ENCODE measurements around the gene RABGEF1. TPM values are rescaled to one million over a fixed set of nuclear protein-coding genes. Genes with fewer than 3 reads are reported as not detected.
A peak's percentile ranks its signal among the peaks of the same experiment; 100 is the strongest.
"Not testable (repeated sequence)": the region's sequence is repeated elsewhere in the genome, so short reads cannot be mapped to it uniquely, and the experiment has no call there.

RABGEF1 gene
- total and polyA plus RNA-seq, 2 donors, result 16.5 to 17.0 TPM

DNA sequence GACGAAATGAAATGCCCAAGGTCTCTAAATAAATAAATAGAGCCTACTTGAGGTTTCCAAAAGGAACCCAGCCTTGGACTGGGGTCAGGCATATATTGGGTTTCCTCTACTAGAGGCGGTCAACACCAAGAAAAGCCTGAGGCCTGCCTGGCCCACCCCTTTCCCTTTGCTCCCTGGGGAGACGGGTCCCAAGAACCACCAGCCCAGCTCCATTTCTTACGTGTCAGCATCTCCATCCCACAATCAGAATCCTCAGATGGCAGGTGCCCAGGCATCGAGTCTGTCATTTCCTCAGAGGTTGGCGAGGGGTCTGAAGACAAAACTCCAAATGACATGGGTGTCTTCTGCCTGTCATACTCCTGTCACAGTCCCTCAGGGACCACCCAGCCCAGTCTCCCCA, 90.4 kb downstream of the RABGEF1 start:
- 94% methylated on average over 6 of the region's 6 CpGs for WGBS
- not testable (repeated sequence) for H3K9me3 ChIP-seq (ENCODE audit: control insufficient read depth in 2 of 2, insufficient read depth in 1 of 2, low read length in 1 of 2); H3K4me1 ChIP-seq (ENCODE audit: control insufficient read depth in 2 of 2, insufficient read depth in 2 of 2, low read length in 2 of 2); H3K27me3 ChIP-seq (ENCODE audit: control insufficient read depth in 2 of 2, insufficient read depth in 1 of 2, low read length in 1 of 2); DNase-seq (ENCODE audit: low read depth in 6 of 9, low spot score in 9 of 9); H3K27ac ChIP-seq (ENCODE audit: low read depth in 1 of 2, low read length in 1 of 2); H3K4me3 ChIP-seq (ENCODE audit: low read length in 2 of 2); H3K36me3 ChIP-seq (ENCODE audit: control insufficient read depth in 2 of 2, insufficient read depth in 2 of 2, low read length in 1 of 2)

DNA sequence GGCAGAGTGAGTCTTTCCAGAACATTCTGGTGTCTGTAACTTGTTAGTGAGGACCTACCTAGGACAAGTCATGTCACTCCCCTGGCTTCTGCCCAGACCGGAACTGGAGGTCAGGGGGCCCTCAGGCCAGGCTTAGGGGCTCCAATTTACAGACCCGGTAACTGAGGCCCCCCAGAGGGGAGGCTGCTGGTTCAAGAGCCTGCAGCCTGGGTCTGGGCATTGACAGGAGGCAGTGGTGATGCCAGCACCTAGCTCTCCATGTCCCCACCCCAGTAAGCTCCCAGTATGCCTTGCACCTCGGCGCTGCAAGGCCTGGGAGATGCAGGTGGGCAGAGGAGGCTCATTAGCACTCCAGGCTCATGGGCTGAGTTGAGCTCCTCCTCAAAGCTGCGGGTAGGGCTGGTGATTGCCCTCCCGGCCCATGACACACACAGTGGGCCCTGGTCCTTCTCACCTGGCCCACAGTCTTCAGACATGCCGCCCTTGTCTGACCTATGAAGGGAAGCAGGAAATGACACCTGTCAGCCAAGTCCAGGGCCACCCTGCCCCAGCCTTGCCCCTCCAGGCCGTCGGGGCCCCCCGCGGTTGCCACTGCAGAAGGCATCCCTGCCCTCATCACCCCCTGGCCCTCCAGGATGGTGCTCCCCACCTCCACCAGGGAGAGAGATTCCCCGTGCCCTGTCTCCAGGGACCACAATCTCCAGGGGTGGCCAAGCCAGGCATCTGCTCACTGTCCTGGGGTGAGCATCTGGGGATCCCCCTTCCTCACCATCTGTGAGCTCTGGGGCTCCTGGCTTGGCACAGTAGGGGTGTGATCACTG, 92.2 kb downstream of the RABGEF1 start:
- H3K27ac ChIP-seq (ENCODE audit: low read depth in 1 of 2, low read length in 1 of 2), result no peak overlapping the region
- 93% methylated on average over 12 of the region's 12 CpGs for WGBS
- DNase-seq (ENCODE audit: low read depth in 6 of 9, low spot score in 9 of 9), result no peak
- no peaks in the 10 kb centered on the region for H3K27me3 ChIP-seq (ENCODE audit: control insufficient read depth in 2 of 2, insufficient read depth in 1 of 2, low read length in 1 of 2)
- H3K9me3 ChIP-seq (ENCODE audit: control insufficient read depth in 2 of 2, insufficient read depth in 1 of 2, low read length in 1 of 2), result peaks cover 0 to 8% of the 10 kb centered on the region in 2 donors
- H3K4me3 ChIP-seq (ENCODE audit: low read length in 2 of 2), result no peak overlapping the region
- no peaks in the 10 kb centered on the region for H3K4me1 ChIP-seq (ENCODE audit: control insufficient read depth in 2 of 2, insufficient read depth in 2 of 2, low read length in 2 of 2)
- H3K36me3 ChIP-seq (ENCODE audit: control insufficient read depth in 2 of 2, insufficient read depth in 2 of 2, low read length in 1 of 2), result no peaks in the 10 kb centered on the region

DNA sequence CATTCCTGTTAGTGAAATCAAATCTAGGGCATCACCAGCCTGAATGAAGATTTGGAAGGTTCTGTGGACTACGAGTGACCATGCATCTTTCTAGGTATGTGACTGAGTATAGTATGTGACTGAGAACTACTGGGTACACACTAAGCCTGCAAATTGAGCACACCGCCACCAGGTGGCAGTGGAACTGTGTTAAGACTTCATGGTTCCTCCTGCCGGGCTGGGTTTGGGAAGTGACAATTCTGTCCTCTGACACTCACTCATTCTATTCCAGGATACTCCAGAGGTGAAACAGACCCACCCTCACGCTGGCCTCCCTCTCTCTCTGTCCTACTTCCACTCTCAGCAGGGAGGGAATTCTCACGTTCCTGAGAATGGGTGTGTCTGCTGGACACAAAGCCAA, 96.5 kb downstream of the RABGEF1 start:
- Histone ChIP-seq H3K27me3 (ENCODE audit: control insufficient read depth in 2 of 2, insufficient read depth in 1 of 2, low read length in 1 of 2) (no peaks in the 10 kb centered on the region), H3K9me3 (ENCODE audit: control insufficient read depth in 2 of 2, insufficient read depth in 1 of 2, low read length in 1 of 2) (peaks cover 0 to 8% of the 10 kb centered on the region in 2 donors), H3K4me3 (ENCODE audit: low read length in 2 of 2) (no peak overlapping the region), H3K4me1 (ENCODE audit: control insufficient read depth in 2 of 2, insufficient read depth in 2 of 2, low read length in 2 of 2) (no peaks in the 10 kb centered on the region), H3K36me3 (ENCODE audit: control insufficient read depth in 2 of 2, insufficient read depth in 2 of 2, low read length in 1 of 2) (no peaks in the 10 kb centered on the region), H3K27ac (ENCODE audit: low read depth in 1 of 2, low read length in 1 of 2) (no peak overlapping the region)
- WGBS, result 63% methylated on average over 5 of the region's 5 CpGs
- no peak for DNase-seq (ENCODE audit: low read depth in 6 of 9, low spot score in 9 of 9)

DNA sequence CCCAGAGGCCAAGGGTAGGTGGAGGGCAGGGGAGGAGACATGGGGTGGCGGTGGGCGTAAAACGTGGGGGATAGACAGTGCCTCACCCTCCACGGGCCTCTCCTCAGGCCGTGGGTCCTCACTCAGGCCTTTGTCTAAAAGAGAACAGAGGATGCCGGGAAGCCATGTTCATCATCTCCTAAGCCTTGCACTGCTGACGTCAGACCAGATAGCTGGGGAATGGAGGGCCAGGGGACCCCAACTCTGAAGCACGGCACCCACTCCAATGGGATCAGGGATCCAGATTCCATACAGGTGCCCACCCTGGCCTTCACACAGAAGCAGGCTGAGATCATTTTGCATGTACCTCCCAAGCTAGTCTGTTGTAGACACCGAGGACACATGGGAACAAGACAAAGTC, 97.1 kb downstream of the RABGEF1 start:
- Histone ChIP-seq H3K27ac (ENCODE audit: low read depth in 1 of 2, low read length in 1 of 2) (no peak overlapping the region), H3K4me3 (ENCODE audit: low read length in 2 of 2) (no peak overlapping the region), H3K4me1 (ENCODE audit: control insufficient read depth in 2 of 2, insufficient read depth in 2 of 2, low read length in 2 of 2) (no peaks in the 10 kb centered on the region), H3K9me3 (ENCODE audit: control insufficient read depth in 2 of 2, insufficient read depth in 1 of 2, low read length in 1 of 2) (peaks cover 0 to 8% of the 10 kb centered on the region in 2 donors), H3K27me3 (ENCODE audit: control insufficient read depth in 2 of 2, insufficient read depth in 1 of 2, low read length in 1 of 2) (no peaks in the 10 kb centered on the region), H3K36me3 (ENCODE audit: control insufficient read depth in 2 of 2, insufficient read depth in 2 of 2, low read length in 1 of 2) (no peaks in the 10 kb centered on the region)
- DNase-seq (ENCODE audit: low read depth in 6 of 9, low spot score in 9 of 9), result no peak
- 97% methylated on average over 9 of the region's 9 CpGs for WGBS

DNA sequence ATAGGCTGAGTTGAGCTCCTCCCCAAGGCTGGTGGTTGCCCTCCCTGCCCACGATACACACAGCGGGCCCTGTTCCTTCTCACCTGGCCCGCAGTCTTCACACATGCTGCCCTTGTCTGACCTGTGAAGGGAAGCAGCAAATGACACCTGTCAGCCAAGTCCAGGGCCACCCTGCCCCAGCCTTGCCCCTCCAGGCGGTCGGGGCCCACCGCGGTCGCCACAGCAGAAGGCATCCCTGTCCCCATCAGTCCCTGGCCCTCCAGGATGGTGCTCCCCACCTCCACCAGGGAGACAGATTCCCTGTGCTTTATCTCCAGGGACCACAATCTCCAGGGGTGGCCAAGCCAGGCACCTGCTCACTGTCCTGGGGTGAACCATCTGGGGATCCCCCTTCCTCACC, 99.3 kb downstream of the RABGEF1 start:
- no peak overlapping the region for H3K27ac ChIP-seq (ENCODE audit: low read depth in 1 of 2, low read length in 1 of 2)
- DNase-seq (ENCODE audit: low read depth in 6 of 9, low spot score in 9 of 9), result no peak
- peaks cover 0 to 8% of the 10 kb centered on the region in 2 donors for H3K9me3 ChIP-seq (ENCODE audit: control insufficient read depth in 2 of 2, insufficient read depth in 1 of 2, low read length in 1 of 2)
- H3K4me1 ChIP-seq (ENCODE audit: control insufficient read depth in 2 of 2, insufficient read depth in 2 of 2, low read length in 2 of 2), result peaks cover 2 to 8% of the 10 kb centered on the region in 2 donors
- peaks cover 0 to 6% of the 10 kb centered on the region in 2 donors for H3K27me3 ChIP-seq (ENCODE audit: control insufficient read depth in 2 of 2, insufficient read depth in 1 of 2, low read length in 1 of 2)
- no peaks in the 10 kb centered on the region for H3K36me3 ChIP-seq (ENCODE audit: control insufficient read depth in 2 of 2, insufficient read depth in 2 of 2, low read length in 1 of 2)
- no peak overlapping the region for H3K4me3 ChIP-seq (ENCODE audit: low read length in 2 of 2)
- WGBS, result 92% methylated on average over 8 of the region's 8 CpGs

DNA sequence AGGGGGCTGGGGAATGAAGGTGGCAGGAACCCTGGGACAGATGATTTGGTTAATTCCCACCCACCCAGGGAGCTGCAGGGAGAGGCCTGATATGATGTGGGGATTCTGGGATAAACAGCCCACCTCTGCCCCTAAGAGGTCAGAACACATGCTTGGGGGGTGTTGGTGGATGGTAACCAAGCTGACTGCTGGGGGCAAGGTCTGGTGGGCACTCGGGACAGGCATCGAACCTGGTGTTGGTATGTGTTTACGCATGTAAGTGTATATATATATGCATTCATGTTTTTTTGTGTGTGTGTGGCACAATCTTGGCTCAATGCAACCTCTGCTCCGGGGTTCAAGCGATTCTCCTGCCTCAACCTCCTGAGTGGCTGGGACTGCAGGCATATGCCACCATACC, 99.8 kb downstream of the RABGEF1 start:
- WGBS, result 98% methylated on average over 5 of the region's 5 CpGs
- H3K27ac ChIP-seq (ENCODE audit: low read depth in 1 of 2, low read length in 1 of 2), result no peak overlapping the region
- peaks cover 4 to 11% of the 10 kb centered on the region in 2 donors for H3K4me1 ChIP-seq (ENCODE audit: control insufficient read depth in 2 of 2, insufficient read depth in 2 of 2, low read length in 2 of 2)
- no peak for DNase-seq (ENCODE audit: low read depth in 6 of 9, low spot score in 9 of 9)
- H3K36me3 ChIP-seq (ENCODE audit: control insufficient read depth in 2 of 2, insufficient read depth in 2 of 2, low read length in 1 of 2), result no peaks in the 10 kb centered on the region
- H3K4me3 ChIP-seq (ENCODE audit: low read length in 2 of 2), result no peak overlapping the region
- H3K27me3 ChIP-seq (ENCODE audit: control insufficient read depth in 2 of 2, insufficient read depth in 1 of 2, low read length in 1 of 2), result peaks cover 0 to 6% of the 10 kb centered on the region in 2 donors
- H3K9me3 ChIP-seq (ENCODE audit: control insufficient read depth in 2 of 2, insufficient read depth in 1 of 2, low read length in 1 of 2), result peaks cover 0 to 8% of the 10 kb centered on the region in 2 donors

DNA sequence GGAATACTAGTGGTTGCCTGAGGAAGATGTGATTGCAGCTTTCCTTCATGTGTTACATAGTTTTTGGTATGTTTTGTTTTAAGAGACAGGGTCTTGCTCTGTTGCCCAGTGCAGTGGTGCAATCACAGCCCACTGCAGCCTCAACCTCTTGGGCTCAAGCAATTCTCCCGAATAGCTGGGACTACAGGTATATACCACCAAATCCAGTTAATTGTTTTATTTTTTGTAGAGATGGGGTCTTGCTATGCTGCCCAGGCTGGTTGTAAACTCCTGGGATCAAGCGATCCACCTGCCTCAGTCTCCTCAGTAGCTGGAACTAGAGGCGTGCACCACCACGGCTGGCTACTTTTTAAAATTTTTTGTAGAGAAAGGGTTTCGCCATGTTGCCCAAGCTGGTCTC, 101.4 kb downstream of the RABGEF1 start:
- Histone ChIP-seq H3K4me3 (ENCODE audit: low read length in 2 of 2) (no peak overlapping the region), H3K27ac (ENCODE audit: low read depth in 1 of 2, low read length in 1 of 2) (no peak overlapping the region), H3K27me3 (ENCODE audit: control insufficient read depth in 2 of 2, insufficient read depth in 1 of 2, low read length in 1 of 2) (peaks cover 0 to 6% of the 10 kb centered on the region in 2 donors), H3K4me1 (ENCODE audit: control insufficient read depth in 2 of 2, insufficient read depth in 2 of 2, low read length in 2 of 2) (peaks cover 5 to 17% of the 10 kb centered on the region in 2 donors), H3K36me3 (ENCODE audit: control insufficient read depth in 2 of 2, insufficient read depth in 2 of 2, low read length in 1 of 2) (no peaks in the 10 kb centered on the region), H3K9me3 (ENCODE audit: control insufficient read depth in 2 of 2, insufficient read depth in 1 of 2, low read length in 1 of 2) (peaks cover 0 to 2% of the 10 kb centered on the region in 2 donors)
- WGBS, result 98% methylated on average over 5 of the region's 5 CpGs
- no peak for DNase-seq (ENCODE audit: low read depth in 6 of 9, low spot score in 9 of 9)

DNA sequence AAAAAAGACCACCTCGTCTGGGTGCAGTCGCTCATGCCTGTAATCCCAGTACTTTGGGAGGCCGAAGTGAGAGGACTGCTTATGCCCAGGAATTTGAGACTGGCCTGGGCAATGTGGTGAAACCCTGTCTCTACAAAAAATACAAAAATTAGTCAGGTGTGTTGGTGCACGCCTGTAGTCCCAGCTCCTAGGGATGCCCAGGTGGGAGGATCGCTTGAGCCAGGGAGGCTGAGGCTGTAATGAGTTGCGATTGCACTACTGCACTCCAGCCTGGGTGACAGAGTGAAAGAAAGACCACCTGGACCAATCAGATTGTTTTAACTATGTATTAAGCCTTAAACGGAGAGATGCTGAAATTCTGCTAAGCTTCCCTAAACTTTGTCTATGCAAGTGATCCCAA, 103.0 kb downstream of the RABGEF1 start:
- peaks cover 5 to 17% of the 10 kb centered on the region in 2 donors for H3K4me1 ChIP-seq (ENCODE audit: control insufficient read depth in 2 of 2, insufficient read depth in 2 of 2, low read length in 2 of 2)
- H3K27ac ChIP-seq (ENCODE audit: low read depth in 1 of 2, low read length in 1 of 2); H3K27me3 ChIP-seq (ENCODE audit: control insufficient read depth in 2 of 2, insufficient read depth in 1 of 2, low read length in 1 of 2); H3K9me3 ChIP-seq (ENCODE audit: control insufficient read depth in 2 of 2, insufficient read depth in 1 of 2, low read length in 1 of 2); H3K36me3 ChIP-seq (ENCODE audit: control insufficient read depth in 2 of 2, insufficient read depth in 2 of 2, low read length in 1 of 2); DNase-seq (ENCODE audit: low read depth in 6 of 9, low spot score in 9 of 9); H3K4me3 ChIP-seq (ENCODE audit: low read length in 2 of 2): not testable (repeated sequence)
- 86% methylated on average over 7 of the region's 7 CpGs for WGBS

DNA sequence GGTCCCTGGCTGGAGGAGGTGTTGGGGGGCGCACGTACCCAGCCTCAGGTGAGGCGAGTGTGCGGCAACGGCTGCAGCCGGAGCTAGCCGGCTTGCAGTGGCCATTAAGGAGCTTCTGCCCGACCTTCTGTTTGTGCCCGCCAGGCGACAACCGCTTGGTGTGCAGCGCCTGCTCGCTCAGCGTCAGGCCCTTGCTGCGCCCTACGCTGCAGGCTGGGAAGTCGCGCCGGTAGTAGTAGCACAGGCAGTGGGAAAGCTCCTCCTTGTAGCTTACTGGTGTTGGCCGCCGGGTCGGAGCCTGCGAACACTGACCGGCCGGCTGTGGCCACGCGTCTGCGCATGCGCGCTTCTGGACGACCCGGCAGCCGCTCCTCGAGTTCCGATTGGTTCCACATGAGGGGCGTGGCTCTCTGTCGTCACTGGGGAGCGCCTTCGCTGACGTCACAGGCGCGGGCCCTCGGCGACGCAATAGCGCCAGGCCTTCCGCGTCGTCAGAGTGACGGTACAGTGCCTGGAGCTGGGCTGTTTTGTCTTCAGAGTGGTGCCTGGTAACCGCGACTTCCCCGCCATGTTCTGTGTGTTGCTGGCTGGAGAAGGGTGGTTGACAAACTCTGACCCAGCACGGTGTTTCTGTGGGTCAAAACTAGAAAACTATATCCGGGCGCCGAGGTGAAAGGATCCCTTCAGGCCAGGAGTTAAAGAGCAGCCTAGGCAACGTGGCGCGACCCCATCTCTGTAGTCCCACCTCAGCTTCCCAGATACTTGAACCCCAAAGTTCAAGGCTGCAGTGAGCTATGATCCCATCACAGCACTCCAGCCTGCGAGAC, 104.2 kb downstream of the RABGEF1 start:
- Histone ChIP-seq H3K36me3 (ENCODE audit: control insufficient read depth in 2 of 2, insufficient read depth in 2 of 2, low read length in 1 of 2) (no peaks in the 10 kb centered on the region), H3K4me3 (ENCODE audit: low read length in 2 of 2) (peak overlapping the region; percentile 77 to 99), H3K27ac (ENCODE audit: low read depth in 1 of 2, low read length in 1 of 2) (peak overlapping the region; percentile 96 to 97), H3K9me3 (ENCODE audit: control insufficient read depth in 2 of 2, insufficient read depth in 1 of 2, low read length in 1 of 2) (no peaks in the 10 kb centered on the region), H3K27me3 (ENCODE audit: control insufficient read depth in 2 of 2, insufficient read depth in 1 of 2, low read length in 1 of 2) (peaks cover 0 to 6% of the 10 kb centered on the region in 2 donors), H3K4me1 (ENCODE audit: control insufficient read depth in 2 of 2, insufficient read depth in 2 of 2, low read length in 2 of 2) (peaks cover 5 to 17% of the 10 kb centered on the region in 2 donors)
- peak; percentile 95 to 100 (median 98) for DNase-seq (ENCODE audit: low read depth in 6 of 9, low spot score in 9 of 9)
- WGBS, result under 1% methylated on average over 61 of the region's 61 CpGs
